Left kidney (tissue), 2 donors: ENCODE measurements around the gene PACS1. TPM values are rescaled to one million over a fixed set of nuclear protein-coding genes. Genes with fewer than 3 reads are reported as not detected.

Experiments used
- DNase-seq: peaks from one replicate; pipeline ENCODE4 v3.0.0-alpha.2; 2013
- polyA plus RNA-seq: library from polyadenylated mRNA; unstranded; fragments of 120-200 nt; gene quantifications from one replicate; pipeline ENCODE4 v1.2.1, GENCODE V29; 2013; ENCODE audit not compliant: insufficient read length

Gene PACS1
- polyA plus RNA-seq, 1 donor: 61.5 TPM

- DNase-seq: no peak
Measured at GRCh38 chr11:66139817-66140404, 69.8 kb downstream of the PACS1 start.

- no peak for DNase-seq
Measured at GRCh38 chr11:66142370-66143263, 72.5 kb downstream of the PACS1 start.

- DNase-seq: no peak
Measured at GRCh38 chr11:66143264-66143566, 73.1 kb downstream of the PACS1 start.

- DNase-seq: no peak
Measured at GRCh38 chr11:66143996-66144678, 74.1 kb downstream of the PACS1 start.

DNA sequence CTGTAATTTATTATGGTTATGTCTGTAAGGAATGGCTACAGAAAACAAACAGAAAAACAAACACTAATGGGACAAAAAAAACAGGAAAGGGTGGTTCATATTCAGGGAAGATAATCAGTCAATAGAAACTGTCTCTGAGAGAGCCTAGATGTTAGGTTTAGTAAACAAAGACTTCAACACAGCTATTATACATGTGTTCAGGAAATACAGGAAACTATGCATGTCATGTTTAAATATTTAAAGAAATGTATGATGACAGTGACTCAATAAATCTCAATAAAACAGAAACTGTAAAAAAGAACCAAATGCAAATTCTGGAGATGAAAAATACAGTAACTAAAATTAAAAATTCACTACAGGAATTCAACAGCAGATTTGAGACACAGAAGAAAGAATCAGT lies 76.0 kb downstream of the PACS1 start:
- DNase-seq: no peak

DNA sequence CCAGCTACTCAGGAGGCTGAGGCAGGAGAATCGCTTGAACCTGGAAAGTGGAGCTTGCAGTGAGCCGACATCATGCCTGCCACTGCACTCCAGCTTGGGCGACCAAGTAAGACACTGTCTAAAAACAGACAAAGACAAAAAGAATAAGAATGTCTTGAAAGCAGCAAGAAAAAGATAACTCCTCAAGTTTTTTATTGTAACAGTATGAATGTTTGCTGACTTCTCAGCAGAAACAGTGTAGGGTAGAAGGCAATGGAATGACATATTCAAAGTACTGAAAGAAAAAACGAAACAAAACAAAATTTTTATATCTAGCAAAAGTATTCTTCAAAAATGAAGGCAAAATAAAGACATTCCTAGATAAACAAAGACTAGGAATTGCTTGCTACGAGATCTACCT lies 76.9 kb downstream of the PACS1 start:
- DNase-seq: no peak

GRCh38 chr11:66150140-66150539 lies 80.1 kb downstream of the PACS1 start:
- DNase-seq: no peak

GRCh38 chr11:66150725-66151124 lies 80.7 kb downstream of the PACS1 start:
- no peak for DNase-seq

DNA sequence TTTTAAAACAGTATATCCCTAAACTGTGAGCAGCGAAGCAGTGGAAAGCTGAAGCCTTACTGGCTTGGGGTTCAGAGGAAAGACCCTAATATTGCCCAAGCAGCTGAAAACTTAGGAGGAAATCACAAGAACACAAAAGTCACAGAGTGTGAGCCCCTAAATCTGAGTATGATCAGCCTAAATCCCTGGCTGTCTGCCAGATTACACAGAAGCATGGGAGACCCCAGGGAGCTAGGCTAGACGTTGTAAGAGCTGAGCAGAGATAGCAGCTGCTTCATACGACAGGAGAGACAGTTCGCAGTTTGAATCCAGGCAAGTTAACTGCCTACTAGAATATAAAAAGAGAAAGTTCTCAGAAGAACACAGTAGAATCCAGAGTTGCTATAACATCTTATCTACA lies 81.2 kb downstream of the PACS1 start:
- DNase-seq: no peak

DNA sequence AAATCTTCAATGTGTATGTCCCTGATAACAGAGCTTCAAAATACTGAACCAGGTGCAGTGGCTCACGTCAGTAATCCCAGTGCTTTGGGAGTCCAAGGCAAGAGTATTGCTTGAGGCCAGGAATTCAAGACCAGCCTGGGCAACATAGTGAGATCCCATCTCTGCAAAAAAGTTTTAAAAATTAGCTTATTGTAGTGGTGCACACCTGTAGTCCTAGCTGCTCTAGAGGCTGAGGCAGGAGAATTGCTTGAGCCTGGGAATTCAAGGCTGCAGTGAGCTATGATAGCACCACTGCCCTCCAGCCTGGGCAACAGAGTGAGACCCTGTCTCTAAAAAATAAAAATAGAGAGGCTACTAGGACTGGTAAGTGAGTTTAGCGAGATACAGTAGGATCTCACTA lies 84.0 kb downstream of the PACS1 start:
- no peak for DNase-seq

- DNase-seq: no peak
Measured at GRCh38 chr11:66155387-66156073, 85.5 kb downstream of the PACS1 start.

- DNase-seq: no peak
Measured at GRCh38 chr11:66157182-66157864, 87.3 kb downstream of the PACS1 start.

DNA sequence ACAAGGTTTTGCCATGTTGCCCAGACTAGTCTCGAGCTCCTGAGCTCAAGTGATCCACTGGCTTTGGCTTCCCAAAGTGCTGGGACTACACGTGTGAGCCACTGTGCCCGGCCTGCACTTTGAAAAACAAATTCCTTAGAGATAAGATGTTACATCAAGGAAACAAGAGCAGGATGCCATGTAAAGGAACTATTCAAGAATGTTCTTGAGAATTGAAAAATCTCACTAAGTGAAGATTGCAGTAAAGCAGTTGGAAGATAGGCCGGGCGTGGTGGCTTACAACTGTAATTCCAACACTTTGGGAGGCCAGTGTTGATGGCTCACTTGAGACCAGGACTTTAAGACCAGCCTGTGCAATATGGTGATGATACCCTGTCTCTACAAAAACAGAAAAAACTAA lies 88.1 kb downstream of the PACS1 start:
- DNase-seq: no peak

DNA sequence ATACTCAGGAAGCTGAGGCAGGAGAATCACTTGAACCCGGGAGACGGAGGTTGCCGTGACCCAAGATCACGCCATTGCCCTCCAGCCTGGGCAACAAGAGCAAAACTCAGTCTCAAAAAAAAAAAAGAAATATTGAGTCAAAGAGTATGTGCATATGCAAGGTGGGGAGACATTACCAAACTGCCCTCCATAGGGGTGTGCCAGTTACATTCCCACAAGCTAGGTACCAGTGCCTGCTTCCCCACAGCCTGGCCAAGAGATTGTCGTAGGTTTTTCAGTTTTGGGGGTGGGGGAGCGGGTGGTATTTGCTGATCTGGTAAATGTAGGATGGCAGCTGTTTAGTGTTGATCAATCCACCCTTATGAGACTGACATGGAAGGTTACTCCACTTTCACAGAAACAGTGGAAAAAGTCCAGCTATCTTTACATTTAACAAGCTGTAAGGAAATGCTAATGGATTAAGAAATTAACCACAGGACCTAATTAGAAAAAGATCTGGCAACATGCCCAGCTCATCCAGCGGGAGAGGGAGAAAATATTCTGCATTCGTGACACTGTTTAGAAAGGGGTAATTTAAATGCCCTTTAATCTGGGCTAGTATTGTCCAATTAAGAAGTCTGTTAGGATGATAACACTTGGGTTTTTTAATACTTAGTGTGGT lies 89.4 kb downstream of the PACS1 start:
- no peak for DNase-seq

DNA sequence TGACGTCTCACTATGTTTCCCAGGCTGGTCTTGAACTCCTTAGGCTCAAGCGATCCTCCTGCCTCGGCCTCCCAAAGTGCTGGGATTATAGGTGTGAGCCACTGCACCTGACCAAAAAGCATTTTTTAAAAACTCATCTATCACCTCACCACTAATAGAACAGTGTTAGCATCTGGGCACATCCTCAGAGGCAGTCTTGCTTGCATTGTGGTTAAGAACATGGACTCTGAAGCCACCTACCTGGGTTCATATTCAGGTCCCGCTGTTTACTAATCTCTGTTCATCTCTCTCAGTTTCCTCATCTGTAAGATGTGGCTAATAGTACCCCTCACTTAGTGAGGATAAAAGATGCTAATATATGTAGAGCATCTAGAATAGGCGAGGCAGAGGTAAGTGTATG lies 90.6 kb downstream of the PACS1 start:
- no peak for DNase-seq

DNA sequence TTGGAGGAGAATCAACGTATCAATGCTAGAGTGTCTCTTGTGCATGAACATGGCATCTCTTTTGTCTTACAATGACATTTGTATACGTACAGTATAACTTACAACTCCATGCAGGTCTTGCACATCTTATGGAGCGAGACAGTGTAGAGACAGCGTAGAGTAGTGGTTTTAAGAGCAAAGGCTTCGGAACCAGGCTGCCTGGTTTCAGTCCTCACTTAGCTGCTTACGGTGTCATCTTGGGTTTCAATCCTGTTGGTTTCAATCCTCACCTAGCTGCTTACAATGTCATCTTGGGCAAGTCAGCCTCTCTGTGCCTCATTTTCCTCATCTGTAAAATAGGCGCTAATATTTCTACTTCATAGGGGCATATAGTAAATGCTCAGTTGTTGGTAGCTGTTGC lies 98.2 kb downstream of the PACS1 start:
- no peak for DNase-seq

- peak; percentile 30 for DNase-seq
Measured at GRCh38 chr11:66172146-66172545, 102.1 kb downstream of the PACS1 start.

- DNase-seq: no peak
Measured at GRCh38 chr11:66176650-66177049, 106.6 kb downstream of the PACS1 start.

DNA sequence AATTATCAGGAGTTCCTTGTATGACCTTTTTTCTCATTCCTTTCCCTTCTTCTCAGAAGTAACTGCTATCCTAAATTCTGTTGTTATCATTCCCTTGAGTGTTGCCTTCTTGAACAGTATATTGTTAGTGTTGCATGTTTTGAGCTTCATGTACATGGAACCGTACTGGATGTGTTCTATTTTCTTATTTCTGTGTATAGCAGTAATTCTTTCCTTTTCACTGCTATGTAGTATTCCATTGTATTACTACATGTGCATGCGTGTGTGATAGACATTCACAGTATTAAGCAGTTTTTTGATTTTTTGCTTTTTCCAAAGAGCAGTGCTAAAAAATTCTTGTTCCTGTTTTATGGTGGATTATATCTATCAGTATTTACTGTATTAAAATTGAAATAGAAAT lies 108.1 kb downstream of the PACS1 start:
- DNase-seq: no peak

DNA sequence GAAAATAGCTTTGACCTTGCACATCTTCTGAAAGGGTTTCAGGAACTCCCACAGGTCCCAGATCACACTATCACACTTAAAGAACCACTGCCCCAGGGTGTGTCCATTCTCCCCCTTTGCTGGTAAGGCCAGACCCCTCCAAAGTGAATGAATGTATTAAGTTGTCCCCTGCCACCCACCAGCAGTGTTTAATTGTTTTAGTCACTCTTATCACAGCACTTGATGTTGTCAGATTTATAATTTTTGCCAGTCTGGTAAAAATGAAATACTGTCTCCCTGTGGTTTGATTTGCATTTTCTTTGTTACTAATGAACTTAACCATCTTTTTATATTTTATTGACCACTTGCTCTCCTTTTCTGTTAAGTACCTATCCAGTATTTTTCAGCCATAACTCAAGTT lies 108.8 kb downstream of the PACS1 start:
- no peak for DNase-seq

- no peak for DNase-seq
Measured at GRCh38 chr11:66181632-66182315, 111.7 kb downstream of the PACS1 start.
